Measurements from ENCODE around the gene NETO2. TPM values are rescaled to one million over a fixed set of nuclear protein-coding genes. Genes with fewer than 3 reads are reported as not detected.
"Not testable (repeated sequence)": the region's sequence is repeated elsewhere in the genome, so short reads cannot be mapped to it uniquely, and the experiment has no call there.

NETO2 gene
- total RNA-seq, 2 donors from 2014 or later, result 3.6 to 19.0 TPM

DNA sequence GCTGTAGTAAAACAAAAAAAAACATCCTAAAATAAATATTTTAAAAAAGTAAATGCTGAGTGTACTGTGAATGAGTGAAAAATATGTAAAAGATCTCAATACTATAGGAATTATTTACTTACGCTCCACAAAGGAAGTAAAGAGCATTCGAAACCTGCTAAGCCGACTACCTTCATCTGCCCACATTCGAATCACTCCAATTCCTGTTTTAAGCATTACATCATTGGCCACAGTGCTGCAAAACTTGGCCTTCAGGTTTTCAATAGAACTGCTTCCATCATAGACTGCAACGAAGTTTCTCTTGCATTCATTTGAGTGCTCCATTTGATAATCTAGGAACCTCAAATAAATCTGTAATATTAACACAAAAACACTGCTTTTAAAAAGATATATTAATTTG lies 34.4 kb downstream of the NETO2 start:
- Histone ChIP-seq H3K9me3 (no peaks in the 10 kb centered on the region), H3K27ac (no peak overlapping the region), H3K4me3 (no peak overlapping the region), H3K36me3 (no peaks in the 10 kb centered on the region), H3K27me3 (no peaks in the 10 kb centered on the region), H3K9ac (ENCODE audit: low read depth in 2 of 2, low read length in 2 of 2) (no peak overlapping the region), H3K4me1 (no peaks in the 10 kb centered on the region)
- intact Hi-C loops (cut with DNase I), result no loop called here
- DNase-seq, result no peak
- no peak for TF ChIP-seq CTCF (IDR thresholded peaks at IDR 0.05)

DNA sequence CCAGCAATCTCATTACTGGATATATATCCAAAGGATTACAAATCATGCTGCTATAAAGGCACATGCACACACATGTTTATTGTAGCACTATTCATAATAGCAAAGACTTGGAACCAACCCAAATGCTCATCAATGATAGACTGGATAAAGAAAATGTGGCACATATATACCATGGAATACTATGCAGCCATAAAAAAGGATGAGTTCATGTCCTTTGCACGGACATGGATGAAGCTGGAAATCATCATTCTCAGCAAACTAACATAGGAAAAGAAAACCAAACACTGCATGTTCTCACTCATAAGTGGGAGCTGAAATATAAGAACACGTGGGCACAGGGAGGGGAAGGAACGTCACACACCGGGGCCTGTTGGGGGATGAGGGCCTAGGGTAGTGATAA lies 40.8 kb downstream of the NETO2 start:
- H3K9me3 ChIP-seq; H3K4me3 ChIP-seq; H3K4me1 ChIP-seq; H3K9ac ChIP-seq (ENCODE audit: low read depth in 2 of 2, low read length in 2 of 2); intact Hi-C loops (cut with DNase I); H3K27me3 ChIP-seq; DNase-seq; H3K36me3 ChIP-seq; H3K27ac ChIP-seq: not testable (repeated sequence)

GRCh38 chr16:47097154-47097553 lies 46.6 kb downstream of the NETO2 start:
- H3K9ac ChIP-seq (ENCODE audit: low read depth in 2 of 2, low read length in 2 of 2); H3K27ac ChIP-seq; H3K27me3 ChIP-seq; H3K9me3 ChIP-seq; H3K4me3 ChIP-seq; intact Hi-C loops (cut with DNase I); H3K4me1 ChIP-seq; DNase-seq; H3K36me3 ChIP-seq: not testable (repeated sequence)

DNA sequence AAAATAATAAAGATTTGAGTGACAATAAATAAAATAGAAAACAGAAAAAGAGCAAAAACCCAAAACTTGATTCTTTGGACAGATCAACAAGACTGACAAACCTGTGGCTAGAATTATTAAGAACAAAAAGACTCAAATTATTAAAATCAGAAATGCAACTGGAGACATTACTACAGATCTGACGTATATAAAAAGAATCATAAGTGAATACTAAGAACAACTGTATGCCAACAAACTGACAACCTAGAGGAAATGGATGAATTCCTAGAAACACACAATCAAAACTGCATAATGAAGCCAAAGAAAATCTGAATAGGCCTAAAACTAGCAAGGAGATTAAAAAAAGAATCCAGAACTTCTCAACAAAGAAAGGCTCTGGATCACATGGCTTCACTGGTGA lies 47.4 kb downstream of the NETO2 start:
- Histone ChIP-seq H3K27ac (no peak overlapping the region), H3K9me3 (no peaks in the 10 kb centered on the region), H3K27me3 (no peaks in the 10 kb centered on the region), H3K9ac (ENCODE audit: low read depth in 2 of 2, low read length in 2 of 2) (no peak overlapping the region), H3K36me3 (no peaks in the 10 kb centered on the region), H3K4me1 (no peaks in the 10 kb centered on the region), H3K4me3 (no peak overlapping the region)
- no peak for TF ChIP-seq CTCF (IDR thresholded peaks at IDR 0.05)
- intact Hi-C loops (cut with DNase I), result no loop called here
- DNase-seq, result no peak

DNA sequence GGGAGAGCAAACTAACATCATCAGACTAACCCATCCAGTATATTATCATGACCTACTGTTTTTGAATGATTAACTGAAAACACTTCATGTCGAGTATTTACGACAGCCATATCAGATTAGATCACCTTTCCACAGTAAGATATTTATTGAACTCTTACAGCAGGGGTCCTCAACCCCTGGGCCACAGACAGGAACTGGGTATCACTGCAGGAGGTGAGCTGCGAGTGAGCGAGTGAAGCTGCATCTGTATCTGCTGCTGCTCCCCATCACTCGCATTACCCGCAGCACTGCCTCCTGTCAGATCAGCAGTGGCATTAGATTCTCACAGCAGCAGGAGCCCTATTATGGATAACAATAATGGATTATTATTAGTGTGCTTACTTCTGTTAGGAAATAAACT lies 59.5 kb downstream of the NETO2 start:
- no peak overlapping the region for H3K9ac ChIP-seq (ENCODE audit: low read depth in 2 of 2, low read length in 2 of 2)
- DNase-seq, result no peak
- TF ChIP-seq CTCF (IDR thresholded peaks at IDR 0.05), result no peak
- H3K9me3 ChIP-seq, result no peaks in the 10 kb centered on the region
- no peak overlapping the region for H3K27ac ChIP-seq
- no peaks in the 10 kb centered on the region for H3K36me3 ChIP-seq
- H3K4me3 ChIP-seq, result no peak overlapping the region
- H3K4me1 ChIP-seq, result no peaks in the 10 kb centered on the region
- intact Hi-C loops (cut with DNase I), result no loop called here
- no peaks in the 10 kb centered on the region for H3K27me3 ChIP-seq

- H3K9me3 ChIP-seq, result no peaks in the 10 kb centered on the region
- no peak overlapping the region for H3K27ac ChIP-seq
- H3K4me1 ChIP-seq, result no peaks in the 10 kb centered on the region
- intact Hi-C loops (cut with DNase I), result no loop called here
- H3K4me3 ChIP-seq, result no peak overlapping the region
- no peaks in the 10 kb centered on the region for H3K36me3 ChIP-seq
- H3K27me3 ChIP-seq, result no peaks in the 10 kb centered on the region
- no peak for DNase-seq
- no peak overlapping the region for H3K9ac ChIP-seq (ENCODE audit: low read depth in 2 of 2, low read length in 2 of 2)
- no peak for TF ChIP-seq CTCF (IDR thresholded peaks at IDR 0.05)
Measured at GRCh38 chr16:47082099-47082865, 61.5 kb downstream of the NETO2 start.
